KG1 (cell line): ENCODE results near the gene PLXDC1.
"Not testable (repeated sequence)": the region's sequence is repeated elsewhere in the genome, so short reads cannot be mapped to it uniquely, and the experiment has no call there.

ENCODE experiments used
- DNase-seq: peaks from one replicate; lab custom pipeline; 2025; lab: John Stamatoyannopoulos, UW

PLXDC1 gene

DNA sequence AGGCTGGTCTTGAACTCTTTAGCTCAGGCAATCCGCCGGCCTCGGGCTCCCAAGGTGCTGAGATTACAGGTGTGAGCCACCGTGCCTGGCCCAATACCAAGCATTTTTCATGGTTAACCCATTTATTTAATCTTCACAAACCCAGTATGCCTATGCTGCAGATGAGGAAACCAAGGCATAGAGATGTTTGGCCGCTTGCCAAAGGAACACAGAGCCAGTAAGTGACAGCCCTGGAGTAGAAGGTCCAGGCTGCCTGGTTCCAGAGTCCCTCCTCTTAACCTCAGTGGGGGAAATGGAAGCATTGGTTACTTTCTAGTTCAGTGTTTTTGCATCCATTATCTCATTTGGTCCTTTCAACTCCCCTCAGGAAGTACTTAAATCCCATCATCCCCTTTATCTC lies 29.9 kb upstream of the PLXDC1 start:
- no peak for DNase-seq

- no peak for DNase-seq
Measured at GRCh38 chr17:39178536-39178935, 27.1 kb upstream of the PLXDC1 start.

- no peak for DNase-seq
Measured at GRCh38 chr17:39177256-39177655, 25.8 kb upstream of the PLXDC1 start.

DNA sequence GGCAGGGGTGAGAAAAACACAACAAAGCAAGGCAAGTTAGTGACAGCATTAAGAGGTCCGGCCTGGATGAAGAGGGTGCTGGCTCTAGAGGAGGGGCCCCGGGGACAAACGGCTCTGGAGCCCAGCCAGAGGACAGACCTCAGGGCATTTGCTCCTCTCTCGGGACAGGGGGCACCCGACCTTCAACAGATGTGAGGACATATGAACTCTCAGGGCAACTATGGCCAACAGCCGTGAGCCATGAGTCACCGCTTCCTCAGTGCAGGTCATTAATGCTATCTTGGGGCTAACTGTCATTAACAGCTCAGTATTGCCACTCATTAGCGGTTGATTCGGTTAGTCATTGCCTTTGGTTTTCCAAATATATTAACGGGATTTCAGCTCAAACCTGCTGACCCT lies 24.3 kb upstream of the PLXDC1 start:
- DNase-seq: no peak

DNA sequence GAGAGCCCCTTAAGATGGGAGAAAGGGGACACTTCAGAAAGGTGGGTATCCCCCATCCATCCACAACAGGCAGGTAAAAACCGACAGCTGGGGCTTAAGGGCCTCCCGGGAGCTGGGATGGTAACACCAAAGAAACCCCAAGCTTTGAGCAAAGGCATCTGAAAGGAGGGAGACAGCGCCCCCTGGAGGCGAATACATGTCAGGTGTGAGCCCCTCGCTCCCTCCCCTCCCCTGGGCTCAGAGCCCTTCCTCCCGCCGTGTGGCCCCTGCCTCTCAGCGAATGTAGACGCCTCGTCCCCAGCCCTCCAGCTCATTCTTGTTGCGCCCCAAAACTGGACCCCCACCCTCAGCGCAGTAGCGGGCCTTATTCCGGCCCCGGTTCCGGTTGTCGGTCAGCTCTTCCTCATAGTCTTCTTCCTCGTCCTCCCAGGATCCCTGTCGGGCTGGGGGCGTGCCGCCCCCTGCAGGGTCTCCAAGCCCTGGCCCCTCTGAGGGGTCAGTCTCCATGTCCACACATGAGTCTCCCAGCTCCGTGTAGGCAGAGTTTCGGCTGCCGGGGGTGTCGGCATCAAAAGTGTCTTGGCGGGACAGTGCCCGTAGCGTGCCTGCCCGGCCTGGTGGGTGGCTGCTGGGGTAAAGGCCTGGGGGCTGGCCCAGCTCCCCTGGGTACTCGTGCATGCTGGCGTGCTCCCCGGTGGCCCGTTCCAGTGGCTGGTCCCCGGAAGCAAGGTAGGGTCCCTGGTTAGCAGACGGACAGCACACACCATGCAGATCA lies 23.7 kb upstream of the PLXDC1 start:
- DNase-seq: peak; percentile 36

- DNase-seq: no peak
Measured at GRCh38 chr17:39173526-39174274, 22.3 kb upstream of the PLXDC1 start.

- DNase-seq: no peak
Measured at GRCh38 chr17:39173080-39173479, 21.6 kb upstream of the PLXDC1 start.

GRCh38 chr17:39171933-39172332 lies 20.5 kb upstream of the PLXDC1 start:
- DNase-seq: no peak

DNA sequence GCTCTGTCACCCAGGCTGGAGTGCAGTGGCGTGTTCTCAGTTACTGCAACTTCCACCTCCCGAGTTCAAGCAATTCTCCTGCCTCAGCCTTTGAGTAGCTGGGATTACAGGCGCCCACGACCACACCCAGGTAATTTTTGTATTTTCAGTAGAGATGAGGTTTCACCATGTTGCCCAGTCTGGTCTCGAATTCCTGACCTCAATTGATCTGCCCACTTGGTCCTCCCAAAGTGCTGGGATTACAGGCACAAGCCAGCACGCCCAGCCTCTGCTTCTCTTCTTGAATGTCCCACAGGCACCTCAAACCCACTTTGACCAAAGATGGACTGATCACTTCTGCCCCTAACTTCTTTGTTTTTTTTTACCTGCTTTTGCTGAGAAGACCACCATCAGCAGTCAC lies 19.1 kb upstream of the PLXDC1 start:
- DNase-seq: no peak

DNA sequence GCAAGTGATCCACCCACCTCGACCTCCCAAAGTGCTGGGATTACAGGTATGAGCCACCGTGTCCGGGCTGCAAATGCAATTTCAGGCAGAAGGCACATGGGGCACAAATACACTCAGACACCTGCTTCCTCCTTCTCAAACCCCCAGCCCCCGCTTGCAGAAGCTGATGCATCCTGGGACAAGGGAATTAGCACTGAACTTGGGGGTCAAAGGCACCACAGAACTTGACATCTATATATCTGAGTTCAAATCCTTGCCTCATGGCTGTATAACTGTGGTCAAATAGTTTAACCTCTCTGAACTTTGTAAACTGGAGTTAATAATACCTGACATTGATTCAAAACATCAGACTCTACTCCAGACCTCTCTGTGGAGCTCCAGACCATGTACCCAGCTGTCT lies 18.7 kb upstream of the PLXDC1 start:
- DNase-seq: no peak

- no peak for DNase-seq
Measured at GRCh38 chr17:39169518-39169917, 18.1 kb upstream of the PLXDC1 start.

DNA sequence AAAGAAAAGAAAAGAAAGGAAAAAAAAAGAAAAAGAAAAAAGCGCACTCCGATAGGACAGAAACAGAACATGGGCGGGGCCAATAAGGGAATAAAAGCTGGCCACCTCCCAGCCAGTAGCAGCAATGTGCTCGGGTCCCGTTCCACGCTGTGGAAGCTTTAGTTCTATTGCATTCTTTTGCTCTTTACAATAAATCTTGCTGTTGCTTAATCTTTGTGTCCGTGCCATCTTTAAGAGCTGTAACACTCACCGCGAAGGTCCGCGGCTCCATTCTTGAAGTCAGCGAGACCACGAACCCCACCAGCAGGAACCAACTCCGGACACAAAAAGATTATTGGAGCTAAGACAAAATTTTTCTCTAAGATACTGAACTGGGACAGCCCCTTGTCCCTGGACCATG lies 17.7 kb upstream of the PLXDC1 start:
- no peak for DNase-seq

- DNase-seq: not testable (repeated sequence)
Measured at GRCh38 chr17:39168503-39168902, 17.1 kb upstream of the PLXDC1 start.

GRCh38 chr17:39167476-39167875 lies 16.0 kb upstream of the PLXDC1 start:
- DNase-seq: peak; percentile 36

DNA sequence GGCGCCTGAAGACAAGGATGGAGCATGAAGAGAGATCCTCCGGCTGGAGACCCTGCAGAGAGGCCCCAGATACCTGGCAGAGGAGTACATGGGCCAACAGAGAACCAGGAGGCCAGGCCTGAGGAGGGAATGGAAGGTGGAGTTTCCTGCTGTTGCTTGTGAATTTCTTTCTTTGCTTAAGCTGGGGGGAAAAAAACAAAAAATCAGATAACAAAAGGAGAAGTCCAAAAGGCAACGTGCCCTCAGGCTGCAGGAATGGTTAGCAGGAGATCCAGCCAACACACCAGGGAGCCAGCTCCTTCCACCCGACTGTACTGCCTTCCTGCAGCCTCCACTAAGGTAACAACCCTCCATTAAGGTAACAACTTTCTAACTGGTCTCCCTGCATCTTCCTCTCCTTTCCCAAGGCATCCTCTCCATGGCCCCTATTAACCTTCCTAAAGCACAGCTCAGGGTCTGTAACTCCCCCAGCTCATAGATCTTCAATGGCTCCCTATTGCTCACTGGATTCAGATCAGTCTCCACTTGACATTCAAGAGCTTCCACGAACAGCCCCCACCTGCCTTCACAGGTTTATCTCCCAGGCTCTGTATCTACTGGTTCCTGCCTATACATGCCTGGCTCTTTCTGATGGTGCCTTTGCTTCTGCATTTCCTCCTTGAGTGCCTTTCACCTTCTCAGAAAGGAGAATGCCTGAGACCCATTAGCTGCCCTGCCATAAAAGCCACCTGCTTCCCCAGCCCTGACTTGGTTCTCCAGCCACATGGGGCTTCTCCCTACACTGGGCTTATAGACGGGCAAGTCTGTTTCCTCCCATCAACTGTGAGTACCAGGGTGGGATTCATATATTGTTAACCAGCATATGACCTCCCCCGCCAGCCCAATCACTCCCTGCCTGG lies 15.2 kb upstream of the PLXDC1 start:
- DNase-seq: peak; percentile 30

GRCh38 chr17:39165841-39166349 lies 14.5 kb upstream of the PLXDC1 start, which contains the start of gene ARL5C:
ARL5C (minus strand) TSS chr17:39166161; CDS start chr17:39165760, 401 bp downstream.
- DNase-seq: no peak

- no peak for DNase-seq
Measured at GRCh38 chr17:39165178-39165840, 13.9 kb upstream of the PLXDC1 start.

DNA sequence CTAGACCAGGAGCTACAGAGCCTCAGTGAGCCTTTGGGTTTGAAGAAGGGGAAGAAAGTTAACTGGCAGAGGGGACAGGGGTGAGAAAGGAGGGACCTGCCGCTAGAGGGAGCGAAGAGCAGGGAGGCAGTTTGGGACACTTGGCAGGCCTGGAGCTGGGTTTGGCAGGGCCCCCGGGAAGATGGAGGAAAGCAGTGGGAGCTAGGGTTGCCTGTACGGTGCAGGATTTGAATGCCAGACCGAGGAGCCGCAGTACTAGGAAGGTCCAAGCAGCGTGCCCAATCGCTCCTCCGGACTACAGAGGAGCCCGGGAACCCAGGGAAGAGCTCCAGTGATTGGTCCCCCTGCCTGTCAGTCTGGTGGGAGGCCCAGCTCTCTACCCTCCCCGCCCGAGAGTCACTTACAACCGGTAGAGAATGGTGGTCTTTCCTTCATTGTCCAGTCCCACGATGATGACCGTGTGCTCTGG lies 13.3 kb upstream of the PLXDC1 start:
- DNase-seq: peak; percentile 24

GRCh38 chr17:39161962-39162361 lies 10.5 kb upstream of the PLXDC1 start:
- no peak for DNase-seq

GRCh38 chr17:39158623-39159022 lies 7.2 kb upstream of the PLXDC1 start:
- DNase-seq: no peak

DNA sequence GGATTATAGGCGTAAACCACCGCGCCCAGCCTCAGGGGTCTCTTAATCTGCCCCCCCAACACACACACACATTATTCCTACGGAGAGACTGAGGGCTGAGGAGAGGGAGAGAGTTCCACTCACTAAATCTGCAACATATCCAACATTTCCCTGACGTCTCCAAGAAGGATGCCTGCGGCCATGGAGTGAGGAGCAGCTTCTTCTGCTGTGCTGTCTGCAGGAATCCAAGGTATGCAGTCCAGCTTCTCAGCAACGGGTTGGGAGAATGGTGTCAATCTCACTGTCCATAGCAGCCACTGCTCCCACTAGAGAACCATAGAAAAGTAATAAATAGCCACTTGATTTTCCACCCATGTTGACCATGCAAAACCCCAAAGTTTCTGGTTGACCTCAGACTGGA lies 5.1 kb upstream of the PLXDC1 start:
- no peak for DNase-seq
